Common myeloid progenitor, CD34-positive (primary cell): Measurements from ENCODE around the gene TCIRG1.

Experiments
- CTCF ChIA-PET: fragments of 350-600 bp; sonication (Branson Sonifier 250); formaldehyde crosslinking; loops from one replicate; lab custom pipeline; 2021; ENCODE audit warnings: antibody characterized with exemption; lab: Charles Lee
- POLR2A ChIA-PET: fragments of 350-600 bp; sonication (Branson Sonifier 250); formaldehyde crosslinking; loops from one replicate; lab custom pipeline; 2021; ENCODE audit warnings: antibody characterized with exemption; lab: Charles Lee
- DNase-seq, 3 donors: peaks; one replicate each; pipeline versions ENCODE4 v3.0.0 to v3.0.0-alpha.2; 2013
- H3K27ac ChIP-seq, 2 experiments: 1 replicate in 1 of 2; 2 replicates in 1 of 2; pipeline ENCODE4 v1.7.0; 2013; ENCODE audit warnings: inconsistent platforms in 2 of 2, low read length in 2 of 2, mild to moderate bottlenecking in 2 of 2, low read depth in 1 of 2, moderate library complexity in 1 of 2; ENCODE audit not compliant: severe bottlenecking in 2 of 2, insufficient read depth in 1 of 2, poor library complexity in 1 of 2
- H3K27me3 ChIP-seq, 5 experiments: replicated peaks in 2 of 5; 1 replicate in 3 of 5; 2 replicates in 2 of 5; pipeline versions ENCODE4 v1.6.1 to v1.7.0; 2013; ENCODE audit warnings: low read length in 4 of 5, mild to moderate bottlenecking in 2 of 5, moderate library complexity in 2 of 5, inconsistent platforms in 1 of 5; ENCODE audit not compliant: insufficient read depth in 5 of 5, control insufficient read depth in 4 of 5
- H3K36me3 ChIP-seq, 4 experiments: 1 replicate in 2 of 4; 2 replicates in 2 of 4; pipeline versions ENCODE4 v1.6.1 to v1.7.0; 2013; ENCODE audit warnings: low read length in 3 of 4, control low read depth in 1 of 4, mild to moderate bottlenecking in 1 of 4; ENCODE audit not compliant: control insufficient read depth in 4 of 4, insufficient read depth in 4 of 4
- H3K4me1 ChIP-seq, 4 experiments: 1 replicate in 3 of 4; 2 replicates in 1 of 4; pipeline versions ENCODE4 v1.6.1 to v1.7.1; 2013; ENCODE audit warnings: low read length in 3 of 4, mild to moderate bottlenecking in 3 of 4, control low read depth in 1 of 4, inconsistent platforms in 1 of 4, moderate library complexity in 1 of 4; ENCODE audit not compliant: control insufficient read depth in 4 of 4, insufficient read depth in 4 of 4; ENCODE audit errors: control extremely low read depth in 1 of 4
- H3K4me3 ChIP-seq, 7 experiments: 1 replicate in 4 of 7; 2 replicates in 3 of 7; pipeline versions ENCODE4 v1.5.1 to v1.7.0; 2013; ENCODE audit warnings: mild to moderate bottlenecking in 7 of 7, low read length in 6 of 7, moderate library complexity in 6 of 7, inconsistent platforms in 2 of 7, low read depth in 2 of 7, control low read depth in 1 of 7; ENCODE audit not compliant: insufficient read depth in 4 of 7, control insufficient read depth in 1 of 7; ENCODE audit errors: extremely low read depth in 1 of 7
- H3K9me3 ChIP-seq, 5 experiments: 1 replicate in 4 of 5; 2 replicates in 1 of 5; pipeline versions ENCODE4 v1.6.1 to v1.7.1; 2013; ENCODE audit warnings: low read length in 4 of 5, mild to moderate bottlenecking in 2 of 5, inconsistent platforms in 1 of 5, low read depth in 1 of 5, moderate library complexity in 1 of 5; ENCODE audit not compliant: control insufficient read depth in 4 of 5, insufficient read depth in 2 of 5; ENCODE audit errors: control extremely low read depth in 1 of 5
- WGBS: methylation state at CpG from one replicate; pipeline ENCODE4 v1.1.5; 2013; ENCODE audit not compliant: insufficient coverage; 5-methylcytosine and 5-hydroxymethylcytosine counted together

TCIRG1 gene

DNA sequence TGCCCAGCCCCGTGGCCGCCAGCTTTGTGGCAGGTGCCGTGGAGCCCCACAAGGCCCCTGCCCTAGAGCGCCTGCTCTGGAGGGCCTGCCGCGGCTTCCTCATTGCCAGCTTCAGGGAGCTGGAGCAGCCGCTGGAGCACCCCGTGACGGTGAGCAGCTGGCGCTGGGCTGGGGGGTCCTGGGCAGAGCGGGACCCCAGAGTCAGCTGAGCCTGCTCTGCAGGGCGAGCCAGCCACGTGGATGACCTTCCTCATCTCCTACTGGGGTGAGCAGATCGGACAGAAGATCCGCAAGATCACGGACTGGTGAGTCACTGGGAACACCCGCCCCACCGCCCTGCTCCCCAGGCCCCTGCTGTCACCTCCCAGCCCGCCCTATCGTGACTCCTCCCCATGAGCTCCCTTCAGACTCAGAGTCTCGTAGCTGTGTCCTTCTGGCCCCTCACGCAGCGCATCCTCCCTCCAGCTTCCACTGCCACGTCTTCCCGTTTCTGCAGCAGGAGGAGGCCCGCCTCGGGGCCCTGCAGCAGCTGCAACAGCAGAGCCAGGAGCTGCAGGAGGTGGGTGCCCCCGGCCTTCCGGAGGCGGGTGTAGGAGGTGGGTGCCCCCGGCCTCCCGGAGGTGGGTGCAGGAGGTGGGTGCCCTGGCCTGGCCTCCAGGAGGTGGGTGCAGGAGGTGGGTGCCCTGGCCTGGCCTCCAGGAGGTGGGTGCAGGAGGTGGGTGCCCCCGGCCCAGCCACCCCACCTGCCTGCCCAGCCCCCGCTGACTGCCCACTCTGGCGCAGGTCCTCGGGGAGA lies 4.7 kb downstream of the TCIRG1 start:
- CTCF ChIA-PET: interaction anchor here (0.9 to 4.8 kb wide), 2 partner anchors 16 to 34 kb away, joined by 3 to 25 read pairs; partner anchors contain the start of gene ALDH3B1

DNA sequence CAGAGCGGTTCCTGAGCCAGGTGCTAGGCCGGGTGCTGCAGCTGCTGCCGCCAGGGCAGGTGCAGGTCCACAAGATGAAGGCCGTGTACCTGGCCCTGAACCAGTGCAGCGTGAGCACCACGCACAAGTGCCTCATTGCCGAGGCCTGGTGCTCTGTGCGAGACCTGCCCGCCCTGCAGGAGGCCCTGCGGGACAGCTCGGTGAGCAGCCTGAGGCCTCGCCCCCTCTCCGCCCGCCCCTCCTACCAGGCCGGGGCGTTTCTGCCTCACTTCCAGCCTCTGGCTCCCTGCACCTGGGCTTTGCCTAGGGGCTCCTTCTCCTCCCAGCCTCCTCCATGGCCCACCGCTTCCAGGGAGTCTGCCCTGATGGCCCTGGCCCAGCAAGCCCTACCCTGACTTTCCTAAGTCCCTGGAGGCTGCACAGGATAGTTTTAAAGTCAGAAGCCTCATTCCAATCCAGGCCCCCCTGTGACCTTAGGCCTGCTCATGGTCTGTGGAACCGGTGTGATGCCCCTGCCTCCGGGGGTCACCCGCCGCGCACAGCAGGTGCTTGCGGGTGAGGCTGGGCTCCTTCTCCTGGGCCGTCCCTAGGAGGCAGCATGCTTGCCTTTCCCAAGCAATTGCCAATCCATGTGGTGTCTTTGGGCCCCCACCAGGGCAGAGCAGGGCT lies 5.5 kb downstream of the TCIRG1 start:
- CTCF ChIA-PET: interaction anchor here (4.8 kb wide), 1 partner anchor 35 kb away, joined by 25 read pairs; the partner anchor contains the start of gene ALDH3B1

More for the DNA sequence above, 4.7 kb downstream of the TCIRG1 start:
- WGBS: 95% methylated on average over 30 of the region's 36 CpGs
- Histone ChIP-seq H3K27me3 (no peaks in the 10 kb centered on the region), H3K36me3 (peaks cover 2 to 68% (median 30%) of the 10 kb centered on the region in 4 experiments), H3K9me3 (no peaks in the 10 kb centered on the region), H3K4me3 (no peak overlapping the region), H3K4me1 (peaks cover 2 to 33% (median 31%) of the 10 kb centered on the region in 4 experiments), H3K27ac (no peak overlapping the region)
- DNase-seq: peak in 1 of 3 donors; percentile 23
- POLR2A ChIA-PET: interaction anchor here (1.1 kb wide), 1 partner anchor 13 kb away, joined by 3 read pairs; no protein-coding TSS in a partner anchor

DNA sequence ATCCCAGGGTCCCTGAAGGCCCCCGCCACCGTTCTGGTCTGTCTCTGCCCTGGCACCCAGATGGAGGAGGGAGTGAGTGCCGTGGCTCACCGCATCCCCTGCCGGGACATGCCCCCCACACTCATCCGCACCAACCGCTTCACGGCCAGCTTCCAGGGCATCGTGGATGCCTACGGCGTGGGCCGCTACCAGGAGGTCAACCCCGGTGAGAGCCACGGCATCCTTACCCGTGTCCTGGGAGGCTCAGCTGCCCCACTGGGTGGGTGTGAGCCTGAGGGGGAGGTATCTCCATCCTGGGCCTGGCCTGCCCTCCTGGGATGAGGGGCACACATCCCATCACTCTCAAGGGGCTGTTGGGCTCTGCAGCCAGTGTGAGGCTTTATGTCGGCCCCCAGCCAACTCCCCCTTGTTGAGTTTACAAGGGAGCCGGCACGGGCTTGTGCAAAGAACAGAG lies 6.1 kb downstream of the TCIRG1 start:
- Histone ChIP-seq H3K27ac (no peak overlapping the region), H3K4me1 (peaks cover under 1 to 20% (median 18%) of the 10 kb centered on the region in 4 experiments), H3K4me3 (no peak overlapping the region), H3K36me3 (peaks cover 2 to 82% (median 41%) of the 10 kb centered on the region in 4 experiments), H3K27me3 (no peaks in the 10 kb centered on the region), H3K9me3 (no peaks in the 10 kb centered on the region)
- CTCF ChIA-PET: no interaction called here
- DNase-seq: no peak
- POLR2A ChIA-PET: no interaction called here
- 100% methylated on average over 13 of the region's 18 CpGs for WGBS

More for the DNA sequence above, 5.5 kb downstream of the TCIRG1 start:
- H3K4me3 ChIP-seq: no peak overlapping the region
- H3K9me3 ChIP-seq: no peaks in the 10 kb centered on the region
- DNase-seq: no peak
- POLR2A ChIA-PET: interaction anchor here (1.1 kb wide), 1 partner anchor 12 kb away, joined by 3 read pairs; no protein-coding TSS in a partner anchor
- no peaks in the 10 kb centered on the region for H3K27me3 ChIP-seq
- peaks cover 2 to 25% (median 24%) of the 10 kb centered on the region in 4 experiments for H3K4me1 ChIP-seq
- 97% methylated on average over 18 of the region's 24 CpGs for WGBS
- H3K27ac ChIP-seq: no peak overlapping the region
- H3K36me3 ChIP-seq: peaks cover 2 to 75% (median 36%) of the 10 kb centered on the region in 4 experiments

DNA sequence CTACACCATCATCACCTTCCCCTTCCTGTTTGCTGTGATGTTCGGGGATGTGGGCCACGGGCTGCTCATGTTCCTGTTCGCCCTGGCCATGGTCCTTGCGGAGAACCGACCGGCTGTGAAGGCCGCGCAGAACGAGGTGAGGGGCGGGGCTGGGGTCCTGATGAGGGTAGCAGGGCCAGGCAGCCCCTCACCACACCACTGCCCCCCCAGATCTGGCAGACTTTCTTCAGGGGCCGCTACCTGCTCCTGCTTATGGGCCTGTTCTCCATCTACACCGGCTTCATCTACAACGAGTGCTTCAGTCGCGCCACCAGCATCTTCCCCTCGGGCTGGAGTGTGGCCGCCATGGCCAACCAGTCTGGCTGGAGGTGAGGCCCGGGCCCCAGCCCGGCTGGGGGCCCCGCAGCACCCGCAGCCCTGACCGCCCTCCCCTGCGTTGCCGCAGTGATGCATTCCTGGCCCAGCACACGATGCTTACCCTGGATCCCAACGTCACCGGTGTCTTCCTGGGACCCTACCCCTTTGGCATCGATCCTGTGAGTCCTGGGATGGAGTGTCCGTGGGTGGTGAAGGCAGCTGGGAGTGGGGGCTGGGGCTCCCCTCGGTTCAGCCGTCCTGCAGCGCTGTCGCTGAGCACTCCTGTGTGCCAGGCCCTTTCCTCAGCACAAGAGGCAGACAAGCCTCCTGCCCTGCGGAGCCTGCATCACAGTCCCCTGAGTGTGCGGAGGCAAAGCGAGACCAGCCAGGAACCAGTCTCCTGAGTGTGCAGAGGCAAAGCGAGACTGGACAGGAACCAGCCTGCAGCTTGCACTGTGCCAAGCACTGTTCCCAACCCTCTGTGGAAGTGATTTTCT lies 8.8 kb downstream of the TCIRG1 start:
- WGBS: 95% methylated on average over 35 of the region's 37 CpGs
- Histone ChIP-seq H3K9me3 (no peaks in the 10 kb centered on the region), H3K27ac (no peak overlapping the region), H3K36me3 (peaks cover 2 to 93% (median 57%) of the 10 kb centered on the region in 4 experiments), H3K4me1 (no peaks in the 10 kb centered on the region), H3K4me3 (no peak overlapping the region), H3K27me3 (no peaks in the 10 kb centered on the region)
- DNase-seq: no peak
- CTCF ChIA-PET: interaction anchor here (0.6 kb wide), 1 partner anchor 28 kb away, joined by 3 read pairs; no protein-coding TSS in a partner anchor
- POLR2A ChIA-PET: interaction anchor here (0.6 kb wide), 1 partner anchor 24 kb away, joined by 3 read pairs; no protein-coding TSS in a partner anchor

DNA sequence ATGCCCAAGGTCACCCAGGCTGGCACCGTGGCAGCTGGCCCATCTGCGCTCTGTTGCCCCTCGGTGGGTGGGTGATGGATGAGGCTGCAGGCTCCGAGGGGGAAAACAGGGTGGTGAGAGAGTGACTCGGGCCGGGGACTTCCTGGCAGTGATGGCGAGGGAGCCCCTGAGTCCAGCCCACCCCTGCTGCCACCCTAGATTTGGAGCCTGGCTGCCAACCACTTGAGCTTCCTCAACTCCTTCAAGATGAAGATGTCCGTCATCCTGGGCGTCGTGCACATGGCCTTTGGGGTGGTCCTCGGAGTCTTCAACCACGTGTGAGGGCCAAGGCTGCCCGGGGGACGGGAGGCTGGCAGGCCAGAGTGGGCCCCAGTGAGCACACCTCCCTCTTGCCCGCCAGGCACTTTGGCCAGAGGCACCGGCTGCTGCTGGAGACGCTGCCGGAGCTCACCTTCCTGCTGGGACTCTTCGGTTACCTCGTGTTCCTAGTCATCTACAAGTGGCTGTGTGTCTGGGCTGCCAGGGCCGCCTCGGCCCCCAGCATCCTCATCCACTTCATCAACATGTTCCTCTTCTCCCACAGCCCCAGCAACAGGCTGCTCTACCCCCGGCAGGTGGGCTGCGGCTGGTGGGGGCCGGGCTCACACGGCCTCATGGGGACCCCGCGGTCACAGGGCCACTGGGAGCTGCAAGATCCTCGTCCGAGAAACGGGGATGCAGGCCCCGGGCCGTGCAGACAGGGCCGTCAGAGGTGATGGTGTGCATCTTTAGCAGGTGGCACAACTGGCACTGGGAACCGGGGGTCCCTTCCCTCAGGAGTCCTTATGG lies 10.1 kb downstream of the TCIRG1 start:
- H3K27me3 ChIP-seq: no peaks in the 10 kb centered on the region
- no peak for DNase-seq
- H3K4me1 ChIP-seq: no peaks in the 10 kb centered on the region
- H3K9me3 ChIP-seq: no peaks in the 10 kb centered on the region
- CTCF ChIA-PET: no interaction called here
- no peak overlapping the region for H3K4me3 ChIP-seq
- H3K36me3 ChIP-seq: peaks cover 2 to 93% (median 55%) of the 10 kb centered on the region in 4 experiments
- WGBS: 99% methylated on average over 30 of the region's 35 CpGs
- no peak overlapping the region for H3K27ac ChIP-seq
- POLR2A ChIA-PET: no interaction called here
